Sigmoid colon (tissue), 7 donors: ENCODE data around the gene SIRPA. TPM values are rescaled to one million over a fixed set of nuclear protein-coding genes. Genes with fewer than 3 reads are reported as not detected.

Experiments used
- DNase-seq: peaks from one replicate; pipeline ENCODE4 v3.0.0-alpha.2; 2019
- H3K27ac ChIP-seq, 4 donors: fragments of 200-600 bp; sonication (generic); one replicate each; pipeline ENCODE4 v1.5.1; 2016 to 2019; ENCODE audit warnings: mild to moderate bottlenecking in 1 of 4
- H3K27me3 ChIP-seq, 3 donors: fragments of 200-600 bp; sonication (generic); one replicate each; pipeline ENCODE4 v1.5.1; 2019; ENCODE audit warnings: mild to moderate bottlenecking in 1 of 3
- H3K36me3 ChIP-seq, 4 donors: fragments of 200-600 bp; sonication (generic); one replicate each; pipeline ENCODE4 v1.5.1; 2016 to 2019
- H3K4me1 ChIP-seq, 4 donors: fragments of 200-600 bp; sonication (generic); one replicate each; pipeline ENCODE4 v1.5.1; 2017 to 2019
- H3K4me3 ChIP-seq, 4 donors: fragments of 200-600 bp; sonication (generic); one replicate each; pipeline ENCODE4 v1.5.1; 2017 to 2019; ENCODE audit warnings: mild to moderate bottlenecking in 2 of 4, moderate library complexity in 1 of 4
- H3K9me3 ChIP-seq, 4 donors: fragments of 200-600 bp in 3 of 4; sonication (generic) in 3 of 4; one replicate each; pipeline versions ENCODE4 v1.5.1 to v1.6.1; 2013 to 2019
- CTCF ChIP-seq, 4 experiments: fragments of 450-650 bp in 3 of 4; fragments of 200-600 bp in 1 of 4; IDR thresholded peaks; one replicate each; pipeline ENCODE4 v1.5.1; 2016 to 2019; ENCODE audit warnings: antibody characterized with exemption in 4 of 4, mild to moderate bottlenecking in 3 of 4, moderate library complexity in 2 of 4
- EP300 ChIP-seq, 4 donors: sonication (generic); formaldehyde crosslinking; IDR thresholded peaks; one replicate each; pipeline ENCODE4 v1.6.1; 2017; ENCODE audit warnings: antibody characterized with exemption in 4 of 4
- POLR2A ChIP-seq, 2 donors: fragments of 450-650 bp; IDR thresholded peaks; one replicate each; pipeline ENCODE4 v1.6.1; 2016; ENCODE audit warnings: antibody characterized with exemption in 2 of 2, mild to moderate bottlenecking in 2 of 2, moderate library complexity in 2 of 2
- POLR2AphosphoS5 ChIP-seq, 4 donors: sonication (generic); formaldehyde crosslinking; IDR thresholded peaks; one replicate each; pipeline ENCODE4 v1.6.1; 2017; ENCODE audit warnings: antibody characterized with exemption in 4 of 4
- WGBS, 2 donors: extraction: QIAGEN DNeasy Blood & Tissue Kit; methylation state at CpG; one replicate each; pipeline ENCODE4 v1.1.7; 2013; 5-methylcytosine and 5-hydroxymethylcytosine counted together
- intact Hi-C: fragments of 100-400 bp; cut with DNase I; formaldehyde crosslinking; loops from one replicate; pipeline ENCODE4 v1.15.1; 2023
- polyA plus RNA-seq, 3 donors: library from polyadenylated mRNA; stranded (reverse); fragments of 200-250 nt; gene quantifications; one replicate each; pipeline ENCODE4 v1.2.3, GENCODE V29; 2013
- total RNA-seq, 4 donors: library from RNA; depleted of rRNA; stranded (reverse); fragments of >200 nt; gene quantifications; one replicate each; pipeline ENCODE4 v1.1.0, GENCODE V29; 2016
- donor health status: healthy with polysubstance abuse.
- donor health status: Bipolar disorder and iron deficiency.
- donor health status: healthy.

Gene SIRPA
- total and polyA plus RNA-seq, 7 donors: 8.4 to 25.5 (median 16.3) TPM

- H3K9me3 ChIP-seq: no peaks in the 10 kb centered on the region
- DNase-seq: peak; percentile 80
- no peak for TF ChIP-seq POLR2A (IDR thresholded peaks at IDR 0.05)
- TF ChIP-seq POLR2AphosphoS5 (IDR thresholded peaks at IDR 0.05): peak in 2 of 4 donors; percentile 2 to 5
- peak overlapping the region; percentile 60 to 79 (median 64) for H3K27ac ChIP-seq
- H3K4me1 ChIP-seq: peaks cover 0 to 37% (median 30%) of the 10 kb centered on the region in 4 donors
- WGBS, 2 donors: 21 to 70% methylated on average over 15 of the region's 15 CpGs
- H3K27me3 ChIP-seq: no peaks in the 10 kb centered on the region
- peaks cover 0 to 21% (median 8%) of the 10 kb centered on the region in 4 donors for H3K36me3 ChIP-seq
- H3K4me3 ChIP-seq: no peak overlapping the region
- intact Hi-C loops: loop anchor here (2.0 to 5.0 kb wide), 2 partner anchors 41 to 134 kb away; partner anchors contain the start of gene SIRPA
These were observed 40.6 kb downstream of the SIRPA start for GRCh38 chr20:1935696-1936366.

GRCh38 chr20:1937316-1937976 lies 42.2 kb downstream of the SIRPA start:
- DNase-seq: peak; percentile 60
- WGBS, 2 donors: 94 to 95% methylated on average over 25 of the region's 25 CpGs
- intact Hi-C loops: loop anchor here (5.0 kb wide), 1 partner anchor 135 kb away; no protein-coding TSS in a partner anchor
- H3K9me3 ChIP-seq: no peaks in the 10 kb centered on the region
- TF ChIP-seq POLR2AphosphoS5 (IDR thresholded peaks at IDR 0.05) (no peak), CTCF (IDR thresholded peaks at IDR 0.05) (no peak), POLR2A (IDR thresholded peaks at IDR 0.05) (no peak)
- no peak overlapping the region for H3K4me3 ChIP-seq
- no peaks in the 10 kb centered on the region for H3K27me3 ChIP-seq
- H3K27ac ChIP-seq: no peak overlapping the region
- H3K36me3 ChIP-seq: peaks cover 0 to 21% (median 8%) of the 10 kb centered on the region in 4 donors
- peaks cover 0 to 50% (median 39%) of the 10 kb centered on the region in 4 donors for H3K4me1 ChIP-seq

GRCh38 chr20:1938464-1939269 lies 43.5 kb downstream of the SIRPA start:
- no peaks in the 10 kb centered on the region for H3K9me3 ChIP-seq
- DNase-seq: peak; percentile 64
- peaks cover 0 to 21% (median 8%) of the 10 kb centered on the region in 4 donors for H3K36me3 ChIP-seq
- no peak overlapping the region for H3K4me3 ChIP-seq
- 87 to 92% methylated on average over 14 of the region's 14 CpGs for WGBS, 2 donors
- H3K27me3 ChIP-seq: no peaks in the 10 kb centered on the region
- intact Hi-C loops: loop anchor here (5.0 kb wide), 1 partner anchor 136 kb away; no protein-coding TSS in a partner anchor
- H3K27ac ChIP-seq: no peak overlapping the region
- peaks cover 0 to 40% (median 31%) of the 10 kb centered on the region in 4 donors for H3K4me1 ChIP-seq
- no peak for TF ChIP-seq EP300 (IDR thresholded peaks at IDR 0.05)
- no peak for TF ChIP-seq POLR2AphosphoS5 (IDR thresholded peaks at IDR 0.05)
- TF ChIP-seq CTCF (IDR thresholded peaks at IDR 0.05): no peak
- TF ChIP-seq POLR2A (IDR thresholded peaks at IDR 0.05): no peak

- intact Hi-C loops: loop anchor here (5.0 kb wide), 1 partner anchor 137 kb away; no protein-coding TSS in a partner anchor
- 90 to 92% methylated on average over 4 of the region's 4 CpGs for WGBS, 2 donors
These were observed 44.0 kb downstream of the SIRPA start for GRCh38 chr20:1939270-1939595.

More at GRCh38 chr20:1939270-1939595, 44.0 kb downstream of the SIRPA start:
- no peak overlapping the region for H3K27ac ChIP-seq
- no peaks in the 10 kb centered on the region for H3K9me3 ChIP-seq
- DNase-seq: no peak
- no peak overlapping the region for H3K4me3 ChIP-seq
- no peak for TF ChIP-seq POLR2A (IDR thresholded peaks at IDR 0.05)
- TF ChIP-seq POLR2AphosphoS5 (IDR thresholded peaks at IDR 0.05): no peak
- no peak for TF ChIP-seq CTCF (IDR thresholded peaks at IDR 0.05)
- TF ChIP-seq EP300 (IDR thresholded peaks at IDR 0.05): no peak
- H3K4me1 ChIP-seq: peaks cover 0 to 35% (median 29%) of the 10 kb centered on the region in 4 donors
- H3K36me3 ChIP-seq: peaks cover 0 to 21% (median 8%) of the 10 kb centered on the region in 4 donors
- no peaks in the 10 kb centered on the region for H3K27me3 ChIP-seq
